ENCODE data around the gene SF3A2. TPM values are rescaled to one million over a fixed set of nuclear protein-coding genes. Genes with fewer than 3 reads are reported as not detected.

The SF3A2 gene
- total and polyA plus RNA-seq, 10 of the 15 experiments (the other 5 are each of a cell fraction or from before 2014, with no cell fraction given) = 0.33 to 143 (median 30.6) TPM

DNA sequence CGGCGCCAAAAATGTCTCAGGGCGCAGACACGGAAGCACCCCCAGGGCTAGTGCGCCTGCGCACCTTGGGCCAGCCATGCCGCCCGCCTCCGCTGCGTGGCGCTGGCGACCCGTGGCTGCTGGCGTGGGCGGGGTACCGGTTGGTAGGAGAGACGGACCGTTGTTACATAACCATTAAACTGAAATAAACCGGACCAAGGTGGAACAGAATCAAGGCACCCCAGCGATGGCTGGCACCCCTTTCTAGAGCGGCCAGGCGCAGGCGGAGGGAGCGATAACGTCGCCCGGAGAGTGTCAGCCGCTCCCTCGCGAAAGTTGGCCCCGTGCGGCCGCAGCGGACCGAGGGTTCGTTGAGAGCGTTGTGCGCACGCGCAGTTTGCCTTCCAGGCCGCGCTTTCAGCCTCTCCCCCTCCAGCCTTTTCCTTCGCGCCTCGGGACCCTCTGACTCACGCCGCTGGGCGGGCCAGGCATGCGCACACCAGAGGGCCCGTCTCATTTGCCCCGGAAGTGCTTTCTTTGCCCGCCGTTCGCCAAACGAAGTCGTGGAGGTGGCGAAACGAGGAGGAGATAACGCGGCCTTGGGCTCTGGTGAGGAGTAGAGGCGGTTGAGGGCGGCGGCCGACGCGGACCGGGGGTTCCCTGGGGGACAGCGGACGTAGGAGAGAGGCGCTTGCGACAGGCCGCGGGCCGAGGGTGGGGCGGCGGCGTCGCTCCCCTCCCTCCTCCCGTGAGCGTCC lies at the start of gene SF3A2, which contains the start of gene PLEKHJ1 (continued):
- TF ChIP-seq, protein P1, sequence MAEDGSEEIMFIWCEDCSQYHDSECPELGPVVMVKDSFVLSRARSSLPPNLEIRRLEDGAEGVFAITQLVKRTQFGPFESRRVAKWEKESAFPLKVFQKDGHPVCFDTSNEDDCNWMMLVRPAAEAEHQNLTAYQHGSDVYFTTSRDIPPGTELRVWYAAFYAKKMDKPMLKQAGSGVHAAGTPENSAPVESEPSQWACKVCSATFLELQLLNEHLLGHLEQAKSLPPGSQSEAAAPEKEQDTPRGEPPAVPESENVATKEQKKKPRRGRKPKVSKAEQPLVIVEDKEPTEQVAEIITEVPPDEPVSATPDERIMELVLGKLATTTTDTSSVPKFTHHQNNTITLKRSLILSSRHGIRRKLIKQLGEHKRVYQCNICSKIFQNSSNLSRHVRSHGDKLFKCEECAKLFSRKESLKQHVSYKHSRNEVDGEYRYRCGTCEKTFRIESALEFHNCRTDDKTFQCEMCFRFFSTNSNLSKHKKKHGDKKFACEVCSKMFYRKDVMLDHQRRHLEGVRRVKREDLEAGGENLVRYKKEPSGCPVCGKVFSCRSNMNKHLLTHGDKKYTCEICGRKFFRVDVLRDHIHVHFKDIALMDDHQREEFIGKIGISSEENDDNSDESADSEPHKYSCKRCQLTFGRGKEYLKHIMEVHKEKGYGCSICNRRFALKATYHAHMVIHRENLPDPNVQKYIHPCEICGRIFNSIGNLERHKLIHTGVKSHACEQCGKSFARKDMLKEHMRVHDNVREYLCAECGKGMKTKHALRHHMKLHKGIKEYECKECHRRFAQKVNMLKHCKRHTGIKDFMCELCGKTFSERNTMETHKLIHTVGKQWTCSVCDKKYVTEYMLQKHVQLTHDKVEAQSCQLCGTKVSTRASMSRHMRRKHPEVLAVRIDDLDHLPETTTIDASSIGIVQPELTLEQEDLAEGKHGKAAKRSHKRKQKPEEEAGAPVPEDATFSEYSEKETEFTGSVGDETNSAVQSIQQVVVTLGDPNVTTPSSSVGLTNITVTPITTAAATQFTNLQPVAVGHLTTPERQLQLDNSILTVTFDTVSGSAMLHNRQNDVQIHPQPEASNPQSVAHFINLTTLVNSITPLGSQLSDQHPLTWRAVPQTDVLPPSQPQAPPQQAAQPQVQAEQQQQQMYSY (CRISPR knock-in tag; IDR thresholded peaks at IDR 0.05) = no peak
- TF ChIP-seq ZBTB33 (IDR thresholded peaks at IDR 0.05) (no peak), MXI1 (IDR thresholded peaks at IDR 0.05; ENCODE audit: low read depth, low read length) (no peak; the same call in 1 of the 2 replicates), HCFC1 (IDR thresholded peaks at IDR 0.05; ENCODE audit: low read length) (peak; percentile 71), RB1 (IDR thresholded peaks at IDR 0.05; ENCODE audit: borderline replicate concordance) (peak; percentile 80; the same call in 1 of the 2 replicates), NR2C2 (IDR thresholded peaks at IDR 0.05; ENCODE audit: borderline replicate concordance, control insufficient read depth, insufficient read length, low read depth) (peak; percentile 81), BMI1 (IDR thresholded peaks at IDR 0.05; ENCODE audit: borderline replicate concordance) (no peak), SMARCA5 (IDR thresholded peaks at IDR 0.05) (peak; percentile 78), ZNF687 (IDR thresholded peaks at IDR 0.05) (peak; percentile 98), POU2F2 (IDR thresholded peaks at IDR 0.05; ENCODE audit: borderline replicate concordance, low read depth, low read length) (peak; percentile 73), NR2F1 (conservative IDR thresholded peaks at IDR 0.05) (peak; percentile 65; the same call in 1 of the 2 replicates), PAX8 (IDR thresholded peaks at IDR 0.05) (no peak), JUNB (IDR thresholded peaks at IDR 0.05) (no peak)
- TF ChIP-seq, protein P2, sequence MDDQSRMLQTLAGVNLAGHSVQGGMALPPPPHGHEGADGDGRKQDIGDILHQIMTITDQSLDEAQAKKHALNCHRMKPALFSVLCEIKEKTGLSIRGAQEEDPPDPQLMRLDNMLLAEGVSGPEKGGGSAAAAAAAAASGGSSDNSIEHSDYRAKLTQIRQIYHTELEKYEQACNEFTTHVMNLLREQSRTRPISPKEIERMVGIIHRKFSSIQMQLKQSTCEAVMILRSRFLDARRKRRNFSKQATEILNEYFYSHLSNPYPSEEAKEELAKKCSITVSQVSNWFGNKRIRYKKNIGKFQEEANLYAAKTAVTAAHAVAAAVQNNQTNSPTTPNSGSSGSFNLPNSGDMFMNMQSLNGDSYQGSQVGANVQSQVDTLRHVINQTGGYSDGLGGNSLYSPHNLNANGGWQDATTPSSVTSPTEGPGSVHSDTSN (IDR thresholded peaks at IDR 0.05; ENCODE audit: insufficient replicate concordance, low read depth, low read length) = no peak
- TF ChIP-seq, protein P3, sequence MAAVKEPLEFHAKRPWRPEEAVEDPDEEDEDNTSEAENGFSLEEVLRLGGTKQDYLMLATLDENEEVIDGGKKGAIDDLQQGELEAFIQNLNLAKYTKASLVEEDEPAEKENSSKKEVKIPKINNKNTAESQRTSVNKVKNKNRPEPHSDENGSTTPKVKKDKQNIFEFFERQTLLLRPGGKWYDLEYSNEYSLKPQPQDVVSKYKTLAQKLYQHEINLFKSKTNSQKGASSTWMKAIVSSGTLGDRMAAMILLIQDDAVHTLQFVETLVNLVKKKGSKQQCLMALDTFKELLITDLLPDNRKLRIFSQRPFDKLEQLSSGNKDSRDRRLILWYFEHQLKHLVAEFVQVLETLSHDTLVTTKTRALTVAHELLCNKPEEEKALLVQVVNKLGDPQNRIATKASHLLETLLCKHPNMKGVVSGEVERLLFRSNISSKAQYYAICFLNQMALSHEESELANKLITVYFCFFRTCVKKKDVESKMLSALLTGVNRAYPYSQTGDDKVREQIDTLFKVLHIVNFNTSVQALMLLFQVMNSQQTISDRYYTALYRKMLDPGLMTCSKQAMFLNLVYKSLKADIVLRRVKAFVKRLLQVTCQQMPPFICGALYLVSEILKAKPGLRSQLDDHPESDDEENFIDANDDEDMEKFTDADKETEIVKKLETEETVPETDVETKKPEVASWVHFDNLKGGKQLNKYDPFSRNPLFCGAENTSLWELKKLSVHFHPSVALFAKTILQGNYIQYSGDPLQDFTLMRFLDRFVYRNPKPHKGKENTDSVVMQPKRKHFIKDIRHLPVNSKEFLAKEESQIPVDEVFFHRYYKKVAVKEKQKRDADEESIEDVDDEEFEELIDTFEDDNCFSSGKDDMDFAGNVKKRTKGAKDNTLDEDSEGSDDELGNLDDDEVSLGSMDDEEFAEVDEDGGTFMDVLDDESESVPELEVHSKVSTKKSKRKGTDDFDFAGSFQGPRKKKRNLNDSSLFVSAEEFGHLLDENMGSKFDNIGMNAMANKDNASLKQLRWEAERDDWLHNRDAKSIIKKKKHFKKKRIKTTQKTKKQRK (IDR thresholded peaks at IDR 0.05; ENCODE audit: low read depth, low read length) = no peak
